ENCODE results near the gene EIF4G1.
"Not testable (repeated sequence)": the region's sequence is repeated elsewhere in the genome, so short reads cannot be mapped to it uniquely, and the experiment has no call there.

Gene EIF4G1

DNA sequence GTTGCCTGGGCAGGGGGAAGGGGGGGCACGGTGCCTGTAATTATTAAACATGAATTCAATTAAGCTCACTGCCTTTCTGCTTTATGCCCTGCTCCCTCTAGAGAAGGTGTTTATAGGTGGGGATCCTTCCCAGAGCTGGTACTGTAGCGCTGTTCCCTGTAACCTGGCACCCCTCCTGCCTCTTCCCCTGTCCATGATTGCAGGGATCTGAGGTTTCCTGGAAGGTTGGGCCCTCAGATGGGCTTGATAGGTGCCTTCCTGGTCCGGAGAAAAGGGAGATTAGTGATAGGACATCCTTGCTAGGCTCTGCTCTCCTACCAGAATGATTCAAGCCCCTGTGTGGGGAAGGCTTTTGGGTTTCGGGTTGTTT is 20.9 kb downstream of the EIF4G1 start:
- no peak for DNase-seq

GRCh38 chr3:184335661-184336546 is 21.5 kb downstream of the EIF4G1 start:
- peak; percentile 85 for DNase-seq

GRCh38 chr3:184336547-184337398 is 22.4 kb downstream of the EIF4G1 start:
- DNase-seq, result peak; percentile 65

- DNase-seq, result no peak
Observed at GRCh38 chr3:184337399-184337714, 23.0 kb downstream of the EIF4G1 start, which contains the start of gene FAM131A. Gene FAM131A (plus strand): TSS chr3:184337600. CDS start chr3:184337631, 31 bp downstream.

DNA sequence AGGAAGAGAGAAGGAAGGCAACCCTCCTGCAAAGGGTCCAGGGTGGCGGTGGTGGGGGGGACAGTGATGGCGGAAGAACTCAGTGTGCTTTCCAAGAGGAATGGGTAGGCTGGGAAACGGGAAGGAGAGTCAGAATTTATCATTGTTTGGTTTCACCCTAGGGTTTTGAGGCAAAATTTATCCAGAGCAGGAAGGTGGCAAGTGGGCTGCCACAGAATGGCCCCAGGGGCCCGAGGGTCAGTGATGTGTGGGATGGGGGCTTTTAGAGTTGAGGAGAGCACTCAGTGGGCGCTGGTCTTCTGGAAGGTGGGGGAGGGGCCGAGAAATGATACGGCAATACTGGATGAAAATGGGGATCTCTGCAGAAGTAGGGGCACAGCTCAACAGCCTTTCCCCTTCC is 23.6 kb downstream of the EIF4G1 start:
- DNase-seq, result no peak

DNA sequence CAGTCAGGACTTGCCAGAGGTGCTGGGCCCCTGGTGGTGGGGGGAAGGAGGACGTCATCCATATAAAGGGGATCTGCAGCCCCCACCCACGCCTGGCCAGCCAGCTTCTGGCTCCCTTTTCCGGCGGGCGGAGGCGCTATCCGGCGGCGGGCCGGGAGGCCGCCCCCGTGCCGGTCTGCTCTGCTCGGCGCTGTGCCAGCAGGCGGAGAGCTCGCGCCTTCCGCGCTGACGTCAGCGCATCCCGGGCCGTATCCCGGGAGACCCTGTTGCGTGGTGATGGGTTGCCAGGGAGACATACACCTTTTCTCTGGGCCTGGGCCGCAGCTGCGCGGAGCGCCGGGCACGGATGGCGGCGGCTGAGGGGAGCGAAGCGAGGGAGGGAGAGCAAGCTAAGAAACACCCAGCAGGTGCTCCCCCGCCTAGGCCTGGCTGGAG is 24.1 kb downstream of the EIF4G1 start:
- DNase-seq, result no peak

GRCh38 chr3:184339001-184339400 is 24.6 kb downstream of the EIF4G1 start:
- DNase-seq, result no peak

GRCh38 chr3:184339451-184340135 is 25.2 kb downstream of the EIF4G1 start:
- not testable (repeated sequence) for DNase-seq

DNA sequence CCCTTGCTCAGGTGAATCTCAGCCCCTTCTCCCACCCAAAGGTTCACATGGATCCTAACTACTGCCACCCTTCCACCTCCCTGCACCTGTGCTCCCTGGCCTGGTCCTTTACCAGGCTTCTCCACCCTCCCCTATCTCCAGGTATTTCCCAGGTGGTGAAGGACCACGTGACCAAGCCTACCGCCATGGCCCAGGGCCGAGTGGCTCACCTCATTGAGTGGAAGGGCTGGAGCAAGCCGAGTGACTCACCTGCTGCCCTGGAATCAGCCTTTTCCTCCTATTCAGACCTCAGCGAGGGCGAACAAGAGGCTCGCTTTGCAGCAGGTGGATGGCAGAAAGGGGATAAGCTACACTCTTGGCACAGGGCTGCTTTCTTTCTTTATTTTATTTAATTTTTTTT is 27.5 kb downstream of the EIF4G1 start:
- no peak for DNase-seq

DNA sequence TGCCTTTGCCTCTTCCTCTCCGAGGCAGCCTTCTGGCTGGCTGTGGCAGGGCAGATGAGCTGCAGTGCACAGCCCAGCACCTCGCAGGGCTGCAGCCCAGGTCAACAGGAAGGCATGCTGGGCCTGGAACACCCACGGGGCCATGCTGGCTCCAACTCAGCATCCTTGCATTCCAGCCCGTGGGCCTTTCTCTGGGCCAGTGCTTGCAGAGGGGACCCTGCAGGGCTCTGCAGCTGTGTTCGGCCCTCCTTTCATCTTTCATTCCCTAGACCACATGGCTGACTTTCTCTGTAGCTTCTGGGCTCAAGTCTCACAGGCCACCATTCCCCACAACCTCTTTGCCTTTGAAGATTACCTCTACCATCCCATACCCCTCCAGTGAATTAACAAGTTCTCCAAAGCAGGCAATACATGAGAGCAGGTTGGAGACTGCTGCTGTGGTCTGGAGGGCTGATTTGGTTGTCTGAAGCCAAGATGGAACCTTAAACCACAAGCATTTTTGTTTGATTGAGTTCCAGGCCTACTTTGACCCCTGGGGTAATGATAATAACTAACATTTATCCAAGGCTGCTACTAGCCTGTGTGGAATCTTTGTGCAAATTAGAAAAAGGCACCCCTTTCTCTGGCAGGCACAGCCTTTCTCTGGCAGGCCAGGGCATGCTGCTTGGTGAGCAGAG is 28.9 kb downstream of the EIF4G1 start:
- DNase-seq, result no peak

DNA sequence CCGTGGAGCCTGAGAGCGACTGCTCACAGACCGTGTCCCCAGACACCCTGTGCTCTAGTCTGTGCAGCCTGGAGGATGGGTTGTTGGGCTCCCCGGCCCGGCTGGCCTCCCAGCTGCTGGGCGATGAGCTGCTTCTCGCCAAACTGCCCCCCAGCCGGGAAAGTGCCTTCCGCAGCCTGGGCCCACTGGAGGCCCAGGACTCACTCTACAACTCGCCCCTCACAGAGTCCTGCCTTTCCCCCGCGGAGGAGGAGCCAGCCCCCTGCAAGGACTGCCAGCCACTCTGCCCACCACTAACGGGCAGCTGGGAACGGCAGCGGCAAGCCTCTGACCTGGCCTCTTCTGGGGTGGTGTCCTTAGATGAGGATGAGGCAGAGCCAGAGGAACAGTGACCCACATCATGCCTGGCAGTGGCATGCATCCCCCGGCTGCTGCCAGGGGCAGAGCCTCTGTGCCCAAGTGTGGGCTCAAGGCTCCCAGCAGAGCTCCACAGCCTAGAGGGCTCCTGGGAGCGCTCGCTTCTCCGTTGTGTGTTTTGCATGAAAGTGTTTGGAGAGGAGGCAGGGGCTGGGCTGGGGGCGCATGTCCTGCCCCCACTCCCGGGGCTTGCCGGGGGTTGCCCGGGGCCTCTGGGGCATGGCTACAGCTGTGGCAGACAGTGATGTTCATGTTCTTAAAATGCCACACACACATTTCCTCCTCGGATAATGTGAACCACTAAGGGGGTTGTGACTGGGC is 30.3 kb downstream of the EIF4G1 start:
- no peak for DNase-seq

DNA sequence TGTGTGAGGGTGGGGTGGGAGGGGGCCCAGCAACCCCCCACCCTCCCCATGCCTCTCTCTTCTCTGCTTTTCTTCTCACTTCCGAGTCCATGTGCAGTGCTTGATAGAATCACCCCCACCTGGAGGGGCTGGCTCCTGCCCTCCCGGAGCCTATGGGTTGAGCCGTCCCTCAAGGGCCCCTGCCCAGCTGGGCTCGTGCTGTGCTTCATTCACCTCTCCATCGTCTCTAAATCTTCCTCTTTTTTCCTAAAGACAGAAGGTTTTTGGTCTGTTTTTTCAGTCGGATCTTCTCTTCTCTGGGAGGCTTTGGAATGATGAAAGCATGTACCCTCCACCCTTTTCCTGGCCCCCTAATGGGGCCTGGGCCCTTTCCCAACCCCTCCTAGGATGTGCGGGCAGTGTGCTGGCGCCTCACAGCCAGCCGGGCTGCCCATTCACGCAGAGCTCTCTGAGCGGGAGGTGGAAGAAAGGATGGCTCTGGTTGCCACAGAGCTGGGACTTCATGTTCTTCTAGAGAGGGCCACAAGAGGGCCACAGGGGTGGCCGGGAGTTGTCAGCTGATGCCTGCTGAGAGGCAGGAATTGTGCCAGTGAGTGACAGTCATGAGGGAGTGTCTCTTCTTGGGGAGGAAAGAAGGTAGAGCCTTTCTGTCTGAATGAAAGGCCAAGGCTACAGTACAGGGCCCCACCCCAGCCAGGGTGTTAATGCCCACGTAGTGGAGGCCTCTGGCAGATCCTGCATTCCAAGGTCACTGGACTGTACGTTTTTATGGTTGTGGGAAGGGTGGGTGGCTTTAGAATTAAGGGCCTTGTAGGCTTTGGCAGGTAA is 31.1 kb downstream of the EIF4G1 start:
- peak; percentile 94 for DNase-seq

GRCh38 chr3:184346480-184347190 is 32.2 kb downstream of the EIF4G1 start:
- no peak for DNase-seq

DNA sequence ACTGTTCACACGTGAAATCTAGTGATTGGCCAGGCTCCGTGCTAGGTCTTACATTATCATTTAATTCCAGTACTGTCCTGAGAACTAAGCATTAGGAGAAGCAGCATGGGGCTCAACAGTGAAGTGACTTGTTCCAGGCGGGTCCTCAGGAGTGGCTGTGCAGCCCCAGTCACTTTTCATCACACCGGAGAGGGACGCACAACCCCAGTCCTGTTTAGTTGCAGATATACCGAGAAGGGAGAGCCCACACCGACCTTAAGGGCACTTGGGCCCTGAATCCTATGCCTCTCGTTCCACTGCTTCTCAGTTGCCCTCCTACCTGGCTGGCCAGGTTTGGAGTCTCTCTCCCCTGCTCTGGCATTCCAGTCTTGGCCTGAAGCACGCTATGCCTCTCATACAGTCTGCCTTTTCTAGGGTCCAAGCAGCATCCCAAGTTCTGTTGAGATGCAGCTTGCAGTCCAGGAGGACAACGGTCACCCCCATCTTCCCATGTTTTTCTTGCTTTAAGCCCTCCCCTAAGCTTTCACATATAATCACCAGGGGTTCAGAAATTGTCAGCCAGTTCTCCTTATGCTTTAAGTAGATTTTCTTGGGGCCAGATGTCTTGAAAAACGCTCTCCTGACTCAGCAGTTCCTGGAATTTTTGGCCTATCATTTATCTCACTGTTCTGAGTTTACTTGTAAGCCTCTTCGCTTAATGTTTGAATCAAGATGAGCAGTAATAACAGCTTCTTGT is 33.1 kb downstream of the EIF4G1 start:
- DNase-seq, result peak; percentile 83

DNA sequence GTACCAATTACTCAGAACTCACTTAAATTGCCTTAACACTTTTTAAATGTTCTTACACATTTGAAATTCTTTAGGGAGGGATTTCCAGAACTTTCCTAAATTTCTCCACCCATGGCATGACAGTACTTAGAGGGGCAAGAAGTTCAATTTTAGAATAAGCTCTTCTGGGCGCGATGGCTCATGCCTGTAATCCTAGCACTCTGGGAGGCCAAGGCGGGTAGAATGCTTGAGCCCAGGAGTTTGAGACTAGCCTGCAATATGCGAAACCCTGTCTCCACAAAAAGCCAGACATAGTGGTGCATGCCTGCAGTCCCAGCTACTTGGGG is 33.6 kb downstream of the EIF4G1 start:
- peak; percentile 28 for DNase-seq

DNA sequence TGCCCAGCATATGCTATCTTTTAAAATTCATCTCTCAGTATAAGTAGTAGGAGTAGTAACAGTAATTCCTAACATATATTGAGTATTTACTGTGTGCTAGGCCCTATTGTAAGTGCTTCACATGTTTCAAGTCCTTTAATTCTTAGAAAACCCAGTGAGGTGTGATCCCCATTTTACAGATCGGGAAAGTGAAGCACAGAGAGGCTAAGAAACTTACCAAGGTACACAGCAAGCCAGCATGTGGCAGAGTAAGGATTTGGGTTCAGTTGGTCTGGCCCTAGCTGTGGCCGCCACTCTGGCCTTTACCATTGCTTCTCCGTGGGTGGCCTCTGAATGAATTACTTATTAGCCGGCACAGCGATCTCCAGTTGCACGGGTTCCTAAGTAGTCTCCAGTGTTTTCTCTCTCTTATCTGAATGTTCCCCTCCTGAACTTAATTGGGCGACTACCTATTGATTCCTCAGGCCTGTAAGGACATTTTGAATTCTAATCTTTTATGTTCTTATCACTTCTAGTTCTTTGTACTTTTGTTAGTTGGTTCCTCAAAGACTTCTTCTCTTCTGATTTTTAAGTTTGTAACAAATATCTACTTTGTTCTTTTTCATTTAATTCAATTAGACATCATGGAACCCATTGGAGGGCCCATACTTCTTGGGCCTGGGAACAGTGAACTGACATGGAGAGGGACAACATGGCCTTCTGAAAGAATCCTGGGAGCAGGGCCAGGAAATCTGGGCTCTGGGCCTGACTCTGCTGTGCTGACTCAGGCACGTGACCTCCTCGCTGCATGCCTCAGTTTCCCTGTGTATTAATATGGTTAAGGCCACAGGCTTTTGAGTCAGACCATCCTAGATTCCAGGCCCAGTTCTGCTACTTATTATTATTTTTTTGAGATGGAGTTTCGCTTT is 35.4 kb downstream of the EIF4G1 start:
- no peak for DNase-seq

- no peak for DNase-seq
Observed at GRCh38 chr3:184350618-184351017, 36.2 kb downstream of the EIF4G1 start.

DNA sequence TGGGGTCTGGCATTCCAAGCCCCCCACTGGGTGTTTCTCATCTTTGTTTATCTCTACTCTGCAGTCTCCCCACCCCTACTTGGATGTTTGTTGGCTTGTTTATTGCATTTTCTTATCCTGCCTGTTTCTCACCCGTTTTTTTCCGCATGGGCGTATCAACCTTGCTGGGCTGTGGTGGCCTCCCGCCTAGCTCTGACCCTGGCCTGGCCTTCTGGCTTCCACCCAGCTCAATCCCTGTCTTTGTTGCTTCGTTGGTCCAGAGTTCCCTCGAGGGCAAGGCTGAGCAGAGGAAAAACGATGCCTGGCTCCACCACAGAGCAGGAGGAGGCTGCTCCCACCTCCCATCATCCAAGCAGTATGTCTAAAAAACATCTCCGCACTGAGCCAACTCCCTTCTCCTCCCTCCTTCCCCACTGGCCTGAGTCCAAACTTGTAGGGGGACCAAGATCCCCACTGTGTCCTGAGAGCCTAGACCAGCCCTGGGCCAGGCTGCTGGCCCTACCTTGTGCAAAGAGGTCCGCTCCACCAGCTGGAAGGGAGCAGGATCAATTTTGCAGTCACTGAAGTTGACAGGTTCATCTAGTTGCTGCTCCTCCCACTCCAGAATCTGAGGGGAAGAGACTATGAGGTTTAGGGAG is 37.2 kb downstream of the EIF4G1 start:
- no peak for DNase-seq
